K562 (cell line): ENCODE measurements around the gene CNTD1. TPM values are rescaled to one million over a fixed set of nuclear protein-coding genes. Genes with fewer than 3 reads are reported as not detected.
A peak's percentile ranks its signal among the peaks of the same experiment; 100 is the strongest.

Experiments used
- CTBP1 ChIP-seq: fragments of 450-650 bp; IDR thresholded peaks from 2 replicates; pipeline ENCODE4 v1.6.1; 2016; ENCODE audit warnings: borderline replicate concordance
- CTCF ChIP-seq, 3 experiments: IDR thresholded peaks in 2 of 3; conservative IDR thresholded peaks in 1 of 3; 2 replicates each; pipeline ENCODE4 v1.5.1; 2011 to 2012; ENCODE audit warnings: low read length in 3 of 3, mild to moderate bottlenecking in 3 of 3, control low read depth in 2 of 3, improper control_type of control experiment in 1 of 3, inconsistent platforms in 1 of 3, low read depth in 1 of 3, mixed read lengths in 1 of 3, moderate library complexity in 1 of 3; ENCODE audit not compliant: insufficient read depth in 2 of 3
- DLX4 ChIP-seq: fragments of 250-450 bp; sonication (Bioruptor Pico); IDR thresholded peaks from 2 replicates; pipeline ENCODE4 v1.6.1; 2021; ENCODE audit warnings: mild to moderate bottlenecking
- ETV6 ChIP-seq, 3 experiments: fragments of 150-350 bp in 1 of 3; sonication (generic) in 1 of 3; formaldehyde crosslinking in 1 of 3; IDR thresholded peaks; 2 replicates each; pipeline versions ENCODE4 v1.6.1 to v1.8.0; 2014 to 2022; ENCODE audit warnings: borderline replicate concordance in 2 of 3, low read depth in 2 of 3, antibody characterized with exemption in 1 of 3, low read length in 1 of 3, mild to moderate bottlenecking in 1 of 3, missing genetic modification reagents in 1 of 3
- KDM1A ChIP-seq, 2 experiments: fragments of 450-650 bp; IDR thresholded peaks; 2 replicates each; pipeline ENCODE4 v1.6.1; 2016; ENCODE audit warnings: mild to moderate bottlenecking in 2 of 2
- KLF16 ChIP-seq: IDR thresholded peaks from 2 replicates; pipeline ENCODE4 v1.6.1; 2016; ENCODE audit warnings: antibody characterized with exemption
- MTA2 ChIP-seq: fragments of 450-650 bp; IDR thresholded peaks from 2 replicates; pipeline ENCODE4 v1.6.1; 2016; ENCODE audit warnings: low read depth
- NCOR1 ChIP-seq: fragments of 450-650 bp; IDR thresholded peaks from 2 replicates; pipeline ENCODE4 v1.6.1; 2016; ENCODE audit warnings: mild to moderate bottlenecking, moderate library complexity
- NFIC ChIP-seq: fragments of 450-650 bp; IDR thresholded peaks from 2 replicates; pipeline ENCODE4 v1.6.1; 2017; ENCODE audit warnings: mild to moderate bottlenecking, inconsistent platforms
- NR2C1 ChIP-seq, 2 experiments: fragments of 450-650 bp; IDR thresholded peaks; 2 replicates each; pipeline ENCODE4 v1.6.1; 2017; ENCODE audit warnings: mild to moderate bottlenecking in 2 of 2, antibody characterized with exemption in 1 of 2, inconsistent platforms in 1 of 2, missing compliant biosample characterization in 1 of 2, missing genetic modification characterization in 1 of 2
- POLR2B ChIP-seq: fragments of 450-650 bp; IDR thresholded peaks from 2 replicates; pipeline ENCODE4 v1.6.1; 2018; ENCODE audit warnings: low read depth; ENCODE audit not compliant: partially characterized antibody
- SIN3B ChIP-seq: fragments of 450-650 bp; IDR thresholded peaks from 2 replicates; pipeline ENCODE4 v1.6.1; 2017; ENCODE audit warnings: low read depth, mild to moderate bottlenecking, moderate library complexity
- SLC30A9 ChIP-seq: fragments of 250-450 bp; sonication (Bioruptor Pico); IDR thresholded peaks from 2 replicates; pipeline ENCODE4 v1.8.0; 2022; ENCODE audit warnings: mild to moderate bottlenecking, moderate library complexity
- SRF ChIP-seq, 2 experiments: fragments of 250-450, 450-650 bp in 1 of 2; sonication (Bioruptor Pico) in 1 of 2; sonication (generic) in 1 of 2; formaldehyde crosslinking; IDR thresholded peaks; 2 replicates each; pipeline versions ENCODE4 v1.5.0 to v1.5.1; 2020 to 2022; ENCODE audit warnings: mild to moderate bottlenecking in 1 of 2, missing genetic modification reagents in 1 of 2
- TEAD4 ChIP-seq, 2 experiments: sonication (generic) in 1 of 2; formaldehyde crosslinking in 1 of 2; IDR thresholded peaks; 2 replicates each; pipeline versions ENCODE4 v1.6.1 to v1.8.0; 2012 to 2022; ENCODE audit warnings: borderline replicate concordance in 1 of 2, inconsistent platforms in 1 of 2, low read length in 1 of 2, mild to moderate bottlenecking in 1 of 2, missing genetic modification reagents in 1 of 2
- ZBED1 ChIP-seq: IDR thresholded peaks from 2 replicates; pipeline ENCODE4 v1.6.1; 2014
- ZBTB7A ChIP-seq: IDR thresholded peaks from 2 replicates; pipeline ENCODE4 v1.6.1; 2011; ENCODE audit warnings: low read depth, mild to moderate bottlenecking, low read length, moderate library complexity, borderline replicate concordance; ENCODE audit not compliant: control insufficient read depth
- ZMIZ1 ChIP-seq, 2 experiments: fragments of 150-350 bp in 1 of 2; IDR thresholded peaks; 2 replicates each; pipeline ENCODE4 v1.6.1; 2012 to 2016; ENCODE audit warnings: low read depth in 2 of 2, low read length in 2 of 2, mild to moderate bottlenecking in 1 of 2, moderate library complexity in 1 of 2
- ZNF444 ChIP-seq: fragments of 250-450 bp; sonication (Bioruptor Pico); IDR thresholded peaks from 2 replicates; pipeline ENCODE4 v1.4.0; 2020; ENCODE audit warnings: mild to moderate bottlenecking, moderate library complexity
- ZNF778 ChIP-seq: fragments of 450-650 bp; formaldehyde crosslinking; IDR thresholded peaks from 2 replicates; pipeline ENCODE4 v1.4.0; 2020; ENCODE audit warnings: mild to moderate bottlenecking, moderate library complexity
- polyA plus RNA-seq, 8 experiments: library from polyadenylated mRNA; depleted of rRNA in 4 of 8; stranded (reverse) in 5 of 8; unstranded in 3 of 8; fragments of >200 nt; fragmentation: Nextera tagmentation in 2 of 8; fragmentation: Illumina TruSeq in 1 of 8; extraction: Ambion mirVana in 2 of 8; extraction: Trizol in 1 of 8; gene quantifications; 2 replicates each; pipeline versions ENCODE4 v1.2.1 to v1.2.3, GENCODE V29; 2011 to 2014; ENCODE audit warnings: inconsistent platforms in 1 of 8, missing spikeins in 1 of 8
- total RNA-seq, 7 experiments: library from RNA; depleted of rRNA in 6 of 7; stranded (reverse); fragments of >200 nt in 6 of 7; fragmentation: Illumina TruSeq in 2 of 7; extraction: Trizol in 2 of 7; gene quantifications; 2 replicates each; pipeline versions ENCODE4 v1.2.1 to v1.2.3, GENCODE V29; 2011 to 2021; ENCODE audit warnings: low replicate concordance in 1 of 7

CNTD1 gene
- total and polyA plus RNA-seq, 9 of the 15 experiments (the other 6 are each of a cell fraction or from before 2014, with no cell fraction given), result 0.12 to 0.86 (median 0.41) TPM; not detected in 1

- TF ChIP-seq ZBTB7A (peak; percentile 57), ZNF444 (CRISPR knock-in tag) (peak; percentile 30; the same call in 1 of the 2 replicates), DLX4 (no peak), NFIC (peak; percentile 22; the same call in 1 of the 2 replicates), CTCF (IDR thresholded peaks at IDR 0.05 in 2 of 3, conservative IDR thresholded peaks at IDR 0.05 in 1 of 3; ENCODE audit: insufficient read depth in 2 of 3, low read depth in 1 of 3, low read length in 3 of 3) (peak; percentile 40 to 56 (median 43); a peak in 5 of 6 replicates), NCOR1 (peak; percentile 83), TEAD4 (IDR thresholded peaks at IDR 0.05; ENCODE audit: low read length) (peak; percentile 75), TEAD4 (CRISPR knock-in tag; IDR thresholded peaks at IDR 0.05; ENCODE audit: borderline replicate concordance) (no peak), SRF (CRISPR knock-in tag; IDR thresholded peaks at IDR 0.05) (peak; percentile 27 to 97; a peak in 3 of 4 replicates), MTA2 (peak; percentile 56), SIN3B (no peak), KLF16 (peak; percentile 64; the same call in 1 of the 2 replicates), CTBP1 (peak; percentile 33; the same call in 1 of the 2 replicates), POLR2B (peak; percentile 26), ETV6 (IDR thresholded peaks at IDR 0.05; ENCODE audit: borderline replicate concordance in 1 of 2, low read depth in 2 of 2, low read length in 1 of 2) (peak in 1 of 2 experiments; percentile 69; a peak in 2 of 4 replicates), ETV6 (CRISPR knock-in tag; IDR thresholded peaks at IDR 0.05; ENCODE audit: borderline replicate concordance) (no peak), KDM1A (IDR thresholded peaks at IDR 0.05) (peak; percentile 74 to 75; a peak in 3 of 4 replicates), ZBED1 (no peak), SLC30A9 (CRISPR knock-in tag) (no peak), NR2C1 (IDR thresholded peaks at IDR 0.05) (peak; percentile 57; the same call in 1 of the 2 replicates), NR2C1 (tag; IDR thresholded peaks at IDR 0.05) (0 out of 2 replicates have a peak, but pooled peaks have one; percentile 26), ZNF778 (no peak), ZMIZ1 (IDR thresholded peaks at IDR 0.05; ENCODE audit: low read depth in 2 of 2, low read length in 2 of 2) (peak in 1 of 2 experiments; percentile 32; a peak in 1 of 4 replicates)
Measured at GRCh38 chr17:42775534-42776098, 23.0 kb upstream of the CNTD1 start (continued).
